NCI-H2196 (cell line): ENCODE results near the gene FRMD4A.
"Not testable (repeated sequence)": the region's sequence is repeated elsewhere in the genome, so short reads cannot be mapped to it uniquely, and the experiment has no call there.

Experiments
- DNase-seq: peaks from one replicate; lab custom pipeline; 2025; ENCODE audit not compliant: unreplicated experiment; lab: John Stamatoyannopoulos, UW

Gene FRMD4A

DNA sequence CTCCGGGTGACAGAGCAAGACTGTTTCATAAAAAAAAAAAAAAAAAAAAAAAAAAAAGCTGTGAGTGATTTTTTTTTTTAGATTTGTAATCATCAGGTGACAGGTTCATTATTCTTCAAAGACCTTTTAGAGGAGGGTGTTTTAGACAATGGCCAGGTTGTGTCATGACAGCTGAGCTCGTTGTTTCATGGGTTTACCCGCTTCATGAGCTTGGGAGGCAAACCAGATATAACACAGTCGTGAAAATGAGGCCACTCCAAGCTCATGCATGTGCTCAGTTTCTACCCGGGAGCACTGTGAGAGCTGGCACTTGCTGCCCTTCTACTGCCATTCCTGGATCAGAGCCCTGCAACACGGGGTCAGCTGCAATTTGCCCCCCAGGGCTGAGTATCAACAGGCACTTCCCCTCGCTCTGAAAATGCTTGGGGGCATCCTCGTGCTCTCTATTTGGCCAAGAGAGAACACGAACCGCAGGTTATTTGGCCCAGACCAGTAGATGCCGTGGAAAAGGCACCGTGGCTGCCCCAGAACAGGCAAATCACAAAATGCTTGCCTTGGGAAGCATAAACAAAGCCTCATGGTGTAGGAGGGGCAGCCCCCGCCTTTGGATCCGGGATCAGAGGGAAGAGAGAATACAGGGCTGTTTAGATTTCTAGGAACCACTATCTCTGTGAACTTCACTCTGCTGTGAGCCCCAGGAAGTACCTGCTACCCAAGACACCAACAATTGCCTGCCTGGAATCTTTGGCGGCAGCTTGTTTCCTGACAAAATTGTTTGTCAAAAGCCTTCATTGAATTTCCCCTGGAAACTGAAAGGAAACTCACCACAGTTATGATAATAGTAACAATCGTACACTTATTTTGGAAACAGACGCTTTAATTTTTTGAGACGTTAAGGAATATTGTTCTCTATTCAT, 371.0 kb downstream of the FRMD4A start:
- DNase-seq = no peak

DNA sequence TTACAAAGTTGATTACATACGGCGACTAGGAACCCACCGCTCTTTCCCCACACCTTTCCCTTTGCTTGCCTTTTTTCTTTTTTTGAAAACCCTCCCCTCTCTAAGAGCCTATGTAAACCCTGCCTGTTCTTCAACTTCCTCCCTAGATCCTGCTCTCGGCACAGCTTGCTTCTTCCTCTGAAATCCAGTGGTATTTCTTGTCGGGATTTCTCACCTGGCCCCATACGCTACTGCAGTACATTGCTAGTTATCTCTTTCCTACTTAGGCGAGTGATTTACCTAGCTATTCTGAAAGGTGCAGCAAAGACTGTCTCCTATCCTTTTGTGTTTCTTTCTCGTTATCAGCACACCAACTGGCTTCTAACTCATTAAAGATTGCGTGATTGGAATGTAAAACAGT, 372.9 kb downstream of the FRMD4A start:
- DNase-seq = no peak

- DNase-seq = no peak
Measured at GRCh38 chr10:13956826-13957225, 373.9 kb downstream of the FRMD4A start.

- no peak for DNase-seq
Measured at GRCh38 chr10:13955409-13956068, 375.2 kb downstream of the FRMD4A start.

DNA sequence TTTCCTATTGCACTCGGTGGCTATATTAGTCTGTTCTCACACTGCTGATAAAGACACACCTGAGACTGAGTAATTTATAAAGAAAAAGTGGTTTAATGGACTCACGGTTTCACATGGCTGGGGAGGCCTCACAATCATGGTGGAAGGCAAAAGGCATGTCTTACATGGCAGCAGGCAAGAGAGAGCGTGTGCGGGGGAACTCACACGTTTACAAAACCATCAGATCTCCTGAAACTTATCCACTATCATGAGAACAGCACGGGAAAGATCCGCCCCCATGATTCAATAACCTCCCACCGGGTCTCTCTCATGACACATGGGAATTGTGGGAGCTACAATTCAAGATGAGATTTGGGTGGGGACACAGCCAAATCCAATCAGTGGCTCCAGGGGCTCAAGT, 376.5 kb downstream of the FRMD4A start:
- DNase-seq = not testable (repeated sequence)

DNA sequence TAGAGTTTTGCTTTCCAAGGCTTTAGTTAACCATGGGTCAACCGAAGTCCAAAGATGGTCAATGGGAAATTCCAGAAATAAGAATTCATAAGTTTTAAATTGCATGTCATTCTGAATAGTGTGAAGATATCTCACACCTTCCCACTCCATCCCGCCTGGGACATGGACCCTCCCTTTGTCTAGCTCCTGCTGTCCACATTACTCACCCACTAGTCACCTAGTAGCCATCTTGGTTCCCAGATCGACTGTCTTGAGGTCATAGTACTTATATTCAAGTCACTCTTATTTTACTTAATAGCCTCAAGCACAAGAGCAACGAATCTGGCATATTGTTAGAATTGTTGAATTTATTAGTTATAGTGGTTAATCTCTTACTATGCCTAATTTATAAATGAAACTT, 377.4 kb downstream of the FRMD4A start:
- DNase-seq = no peak

DNA sequence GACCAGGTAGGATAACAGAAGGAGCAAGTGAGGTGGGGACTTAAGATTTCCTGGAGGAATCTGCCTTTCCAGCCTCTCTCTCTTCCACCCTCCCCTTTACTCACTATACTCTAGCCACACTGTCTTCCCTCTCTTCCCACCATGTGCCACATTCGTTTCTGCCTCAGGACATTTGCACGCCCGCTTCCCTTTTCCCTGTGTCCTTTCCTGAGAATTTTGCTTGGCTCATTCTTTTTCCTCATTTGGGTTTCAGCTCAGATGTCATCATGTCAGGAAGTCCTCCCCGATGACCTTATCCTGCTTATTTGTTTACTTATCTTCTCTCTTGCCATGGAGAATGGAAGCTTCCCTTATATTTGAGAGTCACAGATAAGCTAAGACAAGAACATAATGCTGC, 380.2 kb downstream of the FRMD4A start:
- DNase-seq = no peak

DNA sequence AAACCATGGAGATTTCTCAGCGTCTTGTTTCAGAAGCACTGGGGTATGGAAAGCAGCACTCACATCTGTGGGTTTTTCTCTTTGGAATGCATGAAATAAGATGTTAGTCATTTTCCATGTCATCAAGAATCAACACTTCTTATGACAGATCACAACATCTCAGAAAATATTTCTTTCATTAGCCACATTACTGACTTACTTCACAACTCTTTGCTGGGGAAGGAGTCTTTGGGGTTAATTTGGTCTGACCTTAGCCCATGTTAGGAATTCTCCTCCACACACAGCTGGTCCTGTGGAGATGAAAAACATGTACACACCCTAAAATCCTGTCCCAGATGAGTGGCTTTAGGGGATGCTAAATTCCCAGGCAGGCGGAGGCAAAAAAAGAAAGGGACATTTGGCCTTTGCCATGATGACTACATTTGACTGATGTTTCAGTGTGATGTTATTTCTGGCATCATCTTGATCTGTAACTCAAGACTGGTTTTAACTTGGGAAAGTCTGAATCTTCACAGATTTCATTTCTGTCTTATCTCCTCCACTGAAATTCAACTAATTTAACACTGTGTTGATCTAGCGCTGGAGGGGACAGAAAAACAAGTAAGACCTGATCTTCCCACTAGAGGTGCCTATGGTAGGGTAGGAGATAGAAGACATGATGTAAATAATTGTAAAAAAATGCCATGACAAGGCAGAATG, 380.7 kb downstream of the FRMD4A start:
- DNase-seq = no peak

DNA sequence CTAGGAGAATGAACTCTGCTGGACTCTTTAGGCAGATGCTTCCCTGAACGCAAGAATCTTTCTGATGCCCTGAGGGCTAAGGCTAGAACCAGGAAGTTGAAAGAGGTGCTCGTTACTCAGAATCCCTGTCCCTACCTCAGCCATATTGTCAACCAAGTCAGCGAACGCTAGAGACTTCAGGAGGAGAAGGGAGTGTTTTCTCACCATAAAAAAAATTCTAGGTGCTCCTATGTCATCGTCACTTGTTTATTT, 384.6 kb downstream of the FRMD4A start:
- DNase-seq = no peak

DNA sequence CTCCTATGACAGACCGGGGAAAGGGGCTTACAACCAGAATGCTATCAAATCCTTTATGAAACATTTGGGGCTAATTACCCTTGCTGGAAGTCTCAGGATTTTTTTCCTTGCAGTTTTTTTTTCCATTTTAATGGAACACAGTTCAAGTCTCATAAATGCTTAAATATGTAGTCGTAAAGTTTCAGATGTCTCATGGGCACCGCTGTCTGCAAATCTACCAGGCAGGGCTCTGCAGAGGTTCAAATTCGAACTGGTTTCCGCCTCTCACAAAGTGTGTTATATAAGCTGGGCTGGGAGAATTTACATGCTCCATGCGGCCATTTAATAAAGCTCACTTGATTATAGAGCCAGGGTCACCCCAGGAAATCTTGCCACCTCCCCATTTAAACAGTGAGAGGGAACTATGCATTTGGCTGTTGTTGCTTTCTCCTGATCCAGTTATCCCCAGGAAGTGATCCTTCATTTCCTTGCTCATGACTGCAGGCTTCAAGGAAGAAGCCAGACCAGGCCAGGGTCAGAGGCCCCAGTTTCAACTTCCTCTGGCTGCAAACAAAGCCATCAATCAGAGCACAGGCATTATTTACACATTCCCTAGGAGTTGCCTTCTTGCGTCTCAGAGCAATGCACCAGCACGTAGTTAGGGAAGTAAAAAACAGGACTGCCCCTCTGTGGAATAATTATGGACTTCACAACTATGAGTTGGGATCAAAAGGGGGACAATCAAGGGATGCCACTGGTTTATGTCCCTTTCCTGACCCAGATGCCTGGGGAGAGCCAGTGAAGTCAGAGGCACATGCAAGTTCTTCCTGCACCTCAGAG, 385.1 kb downstream of the FRMD4A start:
- DNase-seq = no peak

GRCh38 chr10:13944823-13945222, 385.9 kb downstream of the FRMD4A start:
- DNase-seq = no peak

GRCh38 chr10:13943735-13944398, 386.9 kb downstream of the FRMD4A start:
- DNase-seq = no peak

DNA sequence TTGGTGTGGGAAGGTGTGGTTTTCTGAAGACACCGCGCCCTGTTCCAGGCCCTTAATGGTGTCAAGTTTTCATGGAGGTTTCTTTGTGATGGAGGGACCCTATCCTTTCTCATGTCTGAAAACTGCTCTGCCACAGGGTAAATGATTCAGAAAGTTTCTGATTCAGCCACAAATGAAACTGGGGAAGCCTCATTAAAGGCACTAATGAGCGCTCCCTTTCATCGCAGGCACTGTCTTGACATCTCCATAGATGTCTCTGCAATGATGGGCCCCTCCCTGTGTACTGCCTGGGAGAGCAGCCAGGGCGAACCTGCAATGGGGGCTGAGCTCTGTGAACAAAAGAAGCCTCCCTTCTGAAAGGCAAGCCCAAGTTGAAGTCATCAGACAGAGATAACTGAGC, 388.7 kb downstream of the FRMD4A start:
- no peak for DNase-seq

DNA sequence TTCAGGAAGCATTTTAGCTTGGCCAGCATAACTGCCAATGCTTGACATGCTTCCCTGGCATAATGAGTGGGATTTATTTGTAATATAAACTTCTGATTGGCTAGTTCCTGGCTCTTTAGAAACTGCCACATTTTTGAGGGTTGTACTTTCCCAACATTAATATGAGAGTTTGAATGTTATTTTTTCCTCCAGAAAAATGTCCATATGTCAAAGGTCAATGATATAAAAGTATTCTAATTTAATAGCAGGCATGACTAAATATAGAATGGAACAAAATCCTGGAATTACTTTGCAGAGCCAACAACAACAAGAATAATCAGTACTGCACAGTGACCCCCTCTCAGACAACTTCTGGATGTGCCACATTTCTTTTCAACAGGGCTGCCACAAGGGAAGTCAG, 391.3 kb downstream of the FRMD4A start:
- no peak for DNase-seq

- DNase-seq = no peak
Measured at GRCh38 chr10:13938950-13939349, 391.8 kb downstream of the FRMD4A start.

- no peak for DNase-seq
Measured at GRCh38 chr10:13936826-13937225, 393.9 kb downstream of the FRMD4A start.

- no peak for DNase-seq
Measured at GRCh38 chr10:13930120-13930519, 400.6 kb downstream of the FRMD4A start.

DNA sequence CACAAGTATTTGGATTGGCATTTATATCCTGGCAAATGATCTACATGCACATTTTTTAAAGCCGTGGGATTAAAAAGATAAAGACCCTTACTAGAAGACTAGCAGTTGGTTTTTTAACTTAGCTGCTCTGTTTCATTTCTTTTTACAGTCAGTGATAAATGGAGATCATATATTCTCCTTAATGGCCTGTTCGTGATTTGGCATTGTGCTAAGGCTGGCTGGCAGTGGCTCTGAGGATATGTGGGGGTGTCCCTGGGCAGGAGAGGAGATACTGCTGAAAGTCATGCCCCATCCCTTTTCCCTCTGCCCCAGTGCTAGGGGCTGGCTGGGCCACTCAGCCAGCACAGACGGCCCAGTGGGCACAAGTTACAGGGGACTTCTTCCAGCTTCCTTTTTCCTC, 402.3 kb downstream of the FRMD4A start:
- DNase-seq = no peak

GRCh38 chr10:13925971-13926780, 404.5 kb downstream of the FRMD4A start:
- no peak for DNase-seq
